Measurements from ENCODE around the gene CYP2E1.
"Not testable (repeated sequence)": the region's sequence is repeated elsewhere in the genome, so short reads cannot be mapped to it uniquely, and the experiment has no call there.

Gene CYP2E1

GRCh38 chr10:133526957-133527588 is at the start of gene CYP2E1:
TSS of gene CYP2E1 (plus strand) at chr10:133527363. CDS start at chr10:133527396, 33 bp downstream.
- FAIRE-seq = no peak

GRCh38 chr10:133481086-133481643 is 46.0 kb upstream of the CYP2E1 start:
- no peak for FAIRE-seq

- no peak for FAIRE-seq
Measured at GRCh38 chr10:133481657-133482056, 45.5 kb upstream of the CYP2E1 start.

GRCh38 chr10:133484818-133485217 is 42.3 kb upstream of the CYP2E1 start:
- FAIRE-seq = no peak

- FAIRE-seq = no peak
Measured at GRCh38 chr10:133487085-133487484, 40.1 kb upstream of the CYP2E1 start.

- FAIRE-seq = no peak
Measured at GRCh38 chr10:133488354-133488753, 38.8 kb upstream of the CYP2E1 start.

- FAIRE-seq = no peak
Measured at GRCh38 chr10:133489816-133490588, 37.2 kb upstream of the CYP2E1 start.

GRCh38 chr10:133493562-133493961 is 33.6 kb upstream of the CYP2E1 start:
- FAIRE-seq = not testable (repeated sequence)

GRCh38 chr10:133497363-133497762 is 29.8 kb upstream of the CYP2E1 start:
- not testable (repeated sequence) for FAIRE-seq

GRCh38 chr10:133499176-133499575 is 28.0 kb upstream of the CYP2E1 start:
- not testable (repeated sequence) for FAIRE-seq

GRCh38 chr10:133500897-133501296 is 26.3 kb upstream of the CYP2E1 start:
- FAIRE-seq = not testable (repeated sequence)

GRCh38 chr10:133509700-133510099 is 17.5 kb upstream of the CYP2E1 start:
- no peak for FAIRE-seq

GRCh38 chr10:133511408-133511807 is 15.8 kb upstream of the CYP2E1 start:
- FAIRE-seq = no peak

GRCh38 chr10:133511907-133512528 is 15.1 kb upstream of the CYP2E1 start:
- no peak for FAIRE-seq

GRCh38 chr10:133515471-133515870 is 11.7 kb upstream of the CYP2E1 start:
- FAIRE-seq = no peak

GRCh38 chr10:133516057-133516456 is 11.1 kb upstream of the CYP2E1 start:
- no peak for FAIRE-seq

GRCh38 chr10:133518517-133518916 is 8.6 kb upstream of the CYP2E1 start:
- not testable (repeated sequence) for FAIRE-seq

- no peak for FAIRE-seq
Measured at GRCh38 chr10:133520193-133520738, 6.9 kb upstream of the CYP2E1 start.

GRCh38 chr10:133523631-133524203 is 3.4 kb upstream of the CYP2E1 start:
- FAIRE-seq = no peak

GRCh38 chr10:133525444-133525843 is 1.7 kb upstream of the CYP2E1 start:
- no peak for FAIRE-seq

GRCh38 chr10:133527771-133528271 is 658 bp downstream of the CYP2E1 start:
- no peak for FAIRE-seq

- FAIRE-seq = no peak
Measured at GRCh38 chr10:133528296-133528844, 1.2 kb downstream of the CYP2E1 start.
